HG02759 (cell line): Measurements from ENCODE around the gene RHO.
"Not testable (repeated sequence)": the region's sequence is repeated elsewhere in the genome, so short reads cannot be mapped to it uniquely, and the experiment has no call there.

Experiments
- ATAC-seq: cut with Tn5 transposase; IDR thresholded peaks from one replicate; pipeline ENCODE4 v1.9.1; 2021; ENCODE audit warnings: mild to moderate bottlenecking, moderate library complexity; ENCODE audit not compliant: unreplicated experiment

The RHO gene

DNA sequence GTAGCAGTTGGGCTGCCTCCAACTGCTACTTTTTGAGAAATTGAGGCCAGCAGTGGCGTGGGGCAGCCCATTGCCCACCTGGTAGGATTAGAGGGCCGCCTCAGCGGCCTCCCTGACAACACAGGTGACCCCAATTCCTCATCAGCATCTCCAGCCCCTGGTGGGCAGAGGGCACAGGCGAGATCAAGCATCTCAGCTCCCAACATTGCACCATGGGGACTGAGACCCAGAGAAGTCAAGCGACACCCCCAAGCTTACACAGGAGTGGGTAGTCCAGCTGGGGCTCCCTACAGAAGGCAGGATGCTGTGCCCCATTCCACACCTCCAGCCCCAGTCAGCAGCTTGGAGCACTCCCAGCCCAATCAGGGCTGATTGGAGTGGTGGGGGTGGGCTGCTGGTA, 14.3 kb downstream of the RHO start:
- no peak for ATAC-seq

DNA sequence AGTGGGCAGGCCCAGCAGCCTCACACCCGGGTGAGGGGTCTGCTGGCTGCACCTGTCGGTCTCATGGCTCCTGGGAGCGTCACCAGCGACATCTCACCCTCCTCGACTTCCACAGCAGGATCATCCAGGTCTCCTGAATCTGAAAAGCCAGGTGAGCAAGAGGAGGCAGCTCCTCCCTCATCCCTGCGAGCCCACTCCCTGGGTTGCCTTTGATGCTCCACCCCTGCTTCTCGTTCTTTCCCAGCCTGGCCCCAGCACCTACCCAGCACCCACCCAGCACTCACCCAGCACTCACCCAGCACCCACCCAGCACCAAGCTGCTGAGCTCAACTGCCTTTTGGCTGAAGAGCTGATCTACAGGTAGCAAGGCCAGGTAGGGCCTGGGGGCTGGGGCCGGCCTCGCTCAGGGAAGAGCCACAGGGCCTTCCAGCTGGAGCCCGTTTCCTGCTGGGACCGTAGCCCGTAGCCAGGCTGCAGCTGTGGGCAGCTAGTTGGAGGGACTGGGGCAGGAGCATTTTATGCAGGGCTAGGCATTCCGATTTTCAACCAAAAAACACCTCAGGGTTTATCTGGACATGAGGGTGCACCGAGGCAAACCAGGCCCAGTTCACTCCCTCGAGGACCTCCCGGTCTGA, 14.8 kb downstream of the RHO start, which contains the start of gene H1-8:
Gene H1-8 (plus strand): TSS at position 20 of the 635 bp plus-strand sequence. CDS start 44 bp downstream, at position 64.
- ATAC-seq = no peak

DNA sequence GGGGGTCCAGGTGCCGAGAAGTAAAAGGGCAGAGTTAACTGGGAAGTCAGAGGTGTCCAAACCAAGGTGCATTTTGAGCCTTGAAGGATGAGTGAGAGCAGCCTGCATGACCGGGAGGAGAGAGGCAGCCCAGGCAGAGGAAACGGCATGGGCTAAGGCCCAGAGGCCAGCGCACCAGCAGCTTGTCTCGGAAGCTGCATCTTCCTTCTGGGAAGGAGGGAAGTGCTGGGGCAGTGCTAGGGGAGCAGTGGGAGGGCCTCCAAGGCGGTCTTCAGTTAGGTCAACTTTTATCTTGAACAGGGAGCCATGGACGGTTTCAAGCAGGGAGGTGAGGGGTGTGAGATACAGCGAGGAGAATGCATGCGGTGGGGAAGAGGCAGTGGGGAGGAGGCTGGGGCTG, 15.6 kb downstream of the RHO start:
- no peak for ATAC-seq

DNA sequence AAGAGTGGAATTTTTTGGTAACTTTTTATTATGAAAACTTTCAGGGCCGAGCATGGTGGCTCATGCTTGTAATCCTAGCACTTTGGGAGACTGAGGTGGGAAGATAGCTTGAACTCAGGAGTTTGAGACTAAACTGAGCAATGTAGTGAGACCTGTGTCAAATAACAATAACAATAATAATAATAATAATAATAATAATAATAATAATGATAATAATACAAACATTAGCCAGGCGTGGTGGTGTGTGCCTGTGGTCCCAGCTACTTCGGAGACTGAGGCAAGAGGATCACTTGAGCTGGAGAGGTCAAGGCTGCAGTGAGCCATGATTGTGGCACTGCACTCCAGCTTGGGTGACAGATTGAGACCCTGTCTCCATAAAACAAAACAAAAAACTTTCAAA, 17.5 kb downstream of the RHO start:
- not testable (repeated sequence) for ATAC-seq

DNA sequence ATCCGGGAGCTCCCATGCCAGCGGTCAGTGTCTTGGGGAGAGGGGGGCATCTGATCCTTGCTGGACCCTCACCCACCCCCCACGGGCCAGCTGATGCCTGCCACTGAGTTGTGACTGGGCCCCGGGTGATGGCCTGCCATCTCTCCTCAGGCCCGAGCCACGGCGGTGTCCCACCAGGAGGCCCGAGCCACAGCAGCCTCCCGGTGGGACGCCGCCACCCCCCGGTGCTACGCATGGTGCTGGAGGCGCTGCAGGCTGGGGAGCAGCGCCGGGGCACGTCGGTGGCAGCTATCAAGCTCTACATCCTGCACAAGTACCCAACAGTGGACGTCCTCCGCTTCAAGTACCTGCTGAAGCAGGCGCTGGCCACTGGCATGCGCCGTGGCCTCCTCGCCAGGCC, 18.8 kb downstream of the RHO start:
- no peak for ATAC-seq

DNA sequence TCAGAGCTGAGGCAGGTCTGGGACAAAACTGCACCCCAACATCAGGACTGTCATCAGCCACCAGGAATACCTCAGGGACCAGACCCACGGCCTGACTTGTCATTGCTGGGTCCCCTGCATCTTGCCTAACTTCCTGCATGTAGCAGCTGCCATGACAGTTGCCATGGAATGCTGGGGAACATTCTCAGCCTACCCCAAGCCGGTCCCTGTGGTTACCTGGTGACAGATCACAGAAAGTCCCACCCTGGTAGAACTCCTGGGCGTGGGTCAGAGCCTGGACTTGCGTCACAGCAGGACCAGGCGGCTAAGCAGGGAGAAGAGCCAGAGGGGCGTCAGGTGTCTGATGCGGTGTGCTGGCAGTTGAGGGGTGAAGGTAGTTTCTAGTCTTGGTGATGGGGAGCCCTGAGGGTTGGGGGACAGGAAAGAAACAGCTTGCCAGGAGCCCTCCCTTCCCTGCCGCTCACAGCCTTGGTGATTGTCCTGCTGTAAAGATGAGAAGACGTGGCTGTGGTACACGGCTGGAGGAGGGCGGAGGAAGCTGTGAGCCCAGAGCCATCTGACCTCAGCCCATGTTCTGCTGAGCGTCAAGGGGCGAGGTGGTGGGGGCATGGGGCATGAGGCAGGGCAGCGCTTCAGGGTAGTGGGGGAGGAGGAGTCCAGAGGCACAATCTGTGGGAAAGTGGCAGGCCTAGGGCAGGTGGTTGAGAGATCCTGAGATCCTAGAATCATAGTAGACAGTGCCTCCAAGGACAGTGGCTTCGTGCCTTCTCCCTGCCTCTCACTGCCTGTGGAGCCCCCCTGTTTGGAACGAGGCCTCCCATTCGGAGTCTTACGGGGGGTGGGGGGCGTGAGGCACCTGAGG, 19.9 kb downstream of the RHO start:
- ATAC-seq = no peak

DNA sequence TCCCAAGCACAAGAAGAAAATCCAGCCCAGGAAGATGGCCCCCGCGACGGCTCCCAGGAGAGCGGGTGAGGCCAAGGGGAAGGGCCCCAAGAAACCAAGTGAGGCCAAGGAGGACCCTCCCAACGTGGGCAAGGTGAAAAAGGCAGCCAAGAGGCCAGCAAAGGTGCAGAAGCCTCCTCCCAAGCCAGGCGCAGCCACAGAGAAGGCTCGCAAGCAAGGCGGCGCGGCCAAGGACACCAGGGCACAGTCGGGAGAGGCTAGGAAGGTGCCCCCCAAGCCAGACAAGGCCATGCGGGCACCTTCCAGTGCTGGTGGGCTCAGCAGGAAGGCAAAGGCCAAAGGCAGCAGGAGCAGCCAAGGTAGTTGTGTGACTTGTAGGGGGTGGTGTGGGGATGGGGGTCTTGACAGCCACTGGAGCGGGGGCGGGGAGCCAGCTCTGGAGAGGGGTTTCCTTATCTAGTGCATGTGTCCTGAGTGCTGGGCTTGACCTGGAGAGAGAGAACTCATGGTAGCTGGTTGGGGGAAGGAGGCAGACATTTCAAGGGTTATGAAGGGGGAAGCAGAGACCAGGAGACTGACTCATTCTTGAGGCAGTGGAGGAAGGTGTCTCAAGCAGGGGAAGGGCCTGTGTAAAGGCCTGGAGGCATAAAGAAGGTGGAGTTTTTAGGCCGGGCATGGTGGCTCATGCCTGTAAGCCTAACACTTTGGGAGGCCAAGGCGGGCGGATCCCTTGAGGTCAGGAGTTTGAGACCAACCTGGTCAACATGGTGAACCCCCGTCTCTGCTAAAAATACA, 20.8 kb downstream of the RHO start:
- no peak for ATAC-seq

DNA sequence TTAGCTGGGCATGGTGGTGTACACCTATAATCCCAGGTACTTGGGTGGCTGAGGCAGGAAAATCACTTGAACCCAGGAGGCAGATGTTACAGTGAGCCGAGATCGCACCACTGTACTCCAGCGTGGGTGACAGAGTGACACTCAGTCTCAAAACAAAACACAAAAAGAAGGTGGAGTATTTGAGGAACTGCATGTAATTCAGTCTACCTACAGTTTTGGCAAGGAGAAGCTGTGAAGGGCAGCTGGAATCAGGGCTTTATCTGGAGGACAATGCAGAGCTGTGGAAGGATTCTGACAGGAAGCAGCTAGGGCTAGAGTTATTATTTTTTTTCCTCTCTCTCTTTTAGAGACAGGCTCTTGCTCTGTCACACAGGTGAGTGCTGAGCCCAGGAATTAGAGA, 21.4 kb downstream of the RHO start:
- ATAC-seq = no peak

DNA sequence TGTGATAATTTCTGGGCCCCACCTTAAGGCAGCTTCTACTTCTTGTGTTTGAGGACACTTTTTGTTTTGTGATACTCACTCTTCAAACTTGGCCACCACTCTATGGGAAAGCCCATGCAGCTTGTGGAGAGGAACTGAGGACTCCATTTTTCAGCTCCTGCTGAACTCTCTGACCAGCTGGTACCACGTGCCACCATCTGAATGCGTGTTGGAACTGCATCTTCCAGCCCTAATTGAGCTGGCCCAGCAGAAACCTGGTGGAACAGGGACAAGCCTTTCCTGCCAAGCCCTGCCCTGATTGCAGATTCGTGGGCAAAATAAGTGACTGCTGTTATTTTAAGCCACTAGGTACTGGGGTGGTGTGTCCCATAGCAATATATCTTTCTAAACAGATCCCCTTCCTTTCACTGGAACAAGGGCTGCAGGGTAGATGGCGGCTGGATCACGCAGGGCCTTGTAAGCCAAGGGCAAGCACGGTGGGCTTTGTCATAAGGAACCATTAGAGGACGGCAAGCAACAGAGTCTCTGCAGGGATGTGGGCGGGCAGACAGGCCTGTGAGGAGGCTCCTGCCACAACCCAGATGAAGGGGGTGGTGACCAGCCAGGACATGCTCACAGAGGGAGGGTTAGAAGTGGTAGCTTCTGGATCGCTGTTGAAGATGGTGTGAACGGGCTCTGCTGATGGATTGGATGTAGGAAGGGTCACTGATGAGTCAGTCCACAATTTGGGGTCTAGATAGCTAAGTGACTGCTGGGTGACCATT, 24.0 kb downstream of the RHO start:
- no peak for ATAC-seq

DNA sequence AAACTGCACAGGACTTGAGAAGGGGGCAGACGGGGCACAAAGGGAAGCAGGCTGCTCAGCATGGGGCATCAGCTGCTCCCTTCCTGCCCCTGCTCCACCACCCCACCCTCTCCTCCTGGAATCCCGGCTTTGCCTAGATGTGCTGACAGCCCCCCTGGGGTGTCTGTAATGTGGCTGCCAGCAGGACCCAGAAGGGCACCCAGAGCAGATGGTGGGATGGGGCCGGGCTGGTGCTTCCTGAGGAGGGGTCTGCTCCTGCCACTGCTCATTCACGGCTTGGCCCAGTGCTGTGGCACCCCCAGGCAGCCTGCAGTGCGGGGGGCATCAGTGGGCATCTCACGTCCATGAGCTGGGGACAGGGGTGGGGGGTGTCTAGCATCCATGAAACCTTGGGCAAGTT, 24.7 kb downstream of the RHO start:
- no peak for ATAC-seq

DNA sequence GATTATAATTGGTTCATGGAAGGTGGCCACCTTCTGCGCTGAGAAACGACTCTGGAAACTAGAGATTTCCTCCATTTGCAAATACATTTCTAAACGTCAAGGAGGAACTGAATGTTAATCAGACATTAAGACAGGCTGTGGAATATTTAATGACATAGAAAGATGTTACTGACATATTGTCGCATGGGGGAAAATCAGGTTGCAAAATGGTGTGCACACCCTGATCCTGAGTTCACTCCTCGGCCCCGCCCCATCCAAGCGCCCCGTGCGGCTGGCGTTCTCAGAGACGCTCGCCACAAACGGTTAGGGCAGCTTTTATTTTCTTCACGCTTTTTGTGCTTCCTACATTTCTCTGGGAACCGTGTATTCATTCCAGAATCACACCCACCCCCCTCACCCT, 25.3 kb downstream of the RHO start:
- no peak for ATAC-seq

DNA sequence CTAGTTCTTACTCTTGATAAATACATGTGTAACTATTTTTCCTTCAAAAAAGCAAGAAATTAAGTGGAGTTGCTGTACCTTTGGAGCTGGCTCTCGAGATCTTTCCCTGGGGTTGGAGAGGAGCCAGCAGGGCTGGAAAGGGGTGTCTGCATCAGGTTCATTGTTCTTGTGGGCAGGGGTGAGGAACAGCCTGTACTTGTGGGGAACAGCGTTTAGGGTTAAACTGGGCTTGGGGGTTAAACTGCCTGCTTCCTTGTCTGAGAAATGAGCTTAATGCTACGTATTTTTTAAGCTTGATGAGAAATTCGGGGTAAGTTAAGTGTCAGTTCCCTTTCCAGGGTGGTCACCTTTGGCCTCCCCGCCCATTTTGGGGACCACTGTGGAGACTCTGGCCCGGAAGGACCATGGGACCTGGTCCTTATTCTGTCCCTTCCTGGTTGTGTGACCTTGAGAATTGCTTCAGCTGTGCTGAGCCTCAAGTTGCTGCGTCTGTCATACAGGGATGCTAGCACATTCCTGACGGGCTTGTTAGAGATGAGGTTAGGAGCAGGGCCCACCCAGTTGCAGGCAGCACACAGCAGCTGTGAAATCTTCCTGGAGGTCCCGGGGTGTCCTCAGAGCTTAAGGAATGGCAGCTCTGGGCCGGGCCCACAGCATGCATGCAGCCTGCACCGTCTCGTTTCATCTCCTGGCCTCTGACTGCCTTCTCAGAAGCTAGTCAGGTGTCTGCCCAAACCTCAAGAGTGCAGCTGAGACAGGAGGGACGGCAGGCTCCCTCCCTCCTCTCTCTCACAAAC, 26.1 kb downstream of the RHO start:
- no peak for ATAC-seq

DNA sequence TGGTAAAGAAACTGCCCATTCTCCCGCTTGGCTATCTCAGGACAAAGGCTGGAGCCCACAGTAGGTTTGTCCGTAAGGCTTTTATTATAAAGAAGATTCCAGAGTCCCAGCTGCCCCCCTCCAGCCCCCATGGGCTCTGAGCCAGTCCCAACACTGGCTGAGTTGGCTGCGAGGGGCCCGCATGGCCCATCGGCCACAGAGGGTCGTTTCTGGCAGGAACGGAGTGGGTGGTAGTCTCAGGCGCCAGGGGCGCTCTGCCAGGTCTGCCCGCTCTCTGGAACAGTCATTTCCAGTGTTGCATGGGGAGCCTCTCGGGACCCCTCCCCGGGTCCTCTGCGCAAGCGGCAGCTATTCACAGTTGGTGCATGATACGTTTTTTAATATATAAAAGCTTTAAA, 26.7 kb downstream of the RHO start:
- ATAC-seq = no peak

DNA sequence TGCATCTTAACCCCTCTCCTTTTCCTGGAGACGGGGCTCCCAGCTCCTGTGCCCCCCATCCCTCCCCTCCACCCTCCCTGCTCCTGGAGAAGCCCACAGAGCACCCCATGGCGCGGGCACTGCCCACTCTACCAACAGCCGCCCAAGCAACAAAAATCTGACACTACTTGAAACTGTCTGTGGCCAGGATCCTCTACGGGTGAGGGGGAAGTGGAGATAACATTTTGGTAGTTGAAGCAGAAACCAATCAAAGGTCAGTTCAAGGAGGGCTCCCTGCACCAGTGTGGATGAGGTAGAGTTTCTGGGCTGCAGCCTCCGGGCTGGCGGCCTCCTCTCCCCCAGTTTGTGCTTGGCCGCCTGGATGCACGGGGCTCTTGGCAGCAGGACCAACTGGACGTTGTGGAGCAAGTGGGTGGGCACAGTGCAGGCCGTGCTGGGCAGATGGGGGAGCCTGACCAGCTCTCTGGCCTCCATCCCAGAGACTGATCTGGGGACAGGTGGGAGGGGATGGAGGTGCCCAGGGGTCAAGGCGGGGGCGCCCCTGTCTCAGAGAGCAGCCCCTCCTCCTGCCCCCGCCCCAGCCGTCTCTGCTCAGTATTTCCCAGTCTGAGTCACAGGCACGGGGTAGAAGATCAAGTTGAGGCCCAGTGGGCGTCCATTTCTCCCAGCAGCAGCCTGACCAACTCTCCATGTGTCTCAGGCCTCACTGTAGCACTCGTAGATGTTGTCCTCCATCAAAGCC, 27.3 kb downstream of the RHO start:
- ATAC-seq = no peak

DNA sequence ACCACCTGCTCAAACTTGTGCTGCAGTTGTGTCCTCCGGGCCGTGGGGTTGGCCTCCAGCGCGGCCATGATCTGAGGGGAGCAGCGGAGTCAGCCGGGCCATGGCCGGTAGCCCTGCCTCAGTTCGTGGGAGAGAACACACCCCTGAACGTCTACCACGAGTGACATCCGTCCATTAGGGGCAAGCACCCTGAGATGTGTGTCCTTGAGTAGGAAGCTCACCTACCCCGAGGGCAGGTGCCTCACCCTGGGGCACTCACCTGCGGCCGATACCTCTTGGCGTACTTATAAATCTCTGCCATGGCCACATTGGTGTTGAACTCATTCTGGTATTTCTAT, 27.9 kb downstream of the RHO start:
- ATAC-seq = no peak

DNA sequence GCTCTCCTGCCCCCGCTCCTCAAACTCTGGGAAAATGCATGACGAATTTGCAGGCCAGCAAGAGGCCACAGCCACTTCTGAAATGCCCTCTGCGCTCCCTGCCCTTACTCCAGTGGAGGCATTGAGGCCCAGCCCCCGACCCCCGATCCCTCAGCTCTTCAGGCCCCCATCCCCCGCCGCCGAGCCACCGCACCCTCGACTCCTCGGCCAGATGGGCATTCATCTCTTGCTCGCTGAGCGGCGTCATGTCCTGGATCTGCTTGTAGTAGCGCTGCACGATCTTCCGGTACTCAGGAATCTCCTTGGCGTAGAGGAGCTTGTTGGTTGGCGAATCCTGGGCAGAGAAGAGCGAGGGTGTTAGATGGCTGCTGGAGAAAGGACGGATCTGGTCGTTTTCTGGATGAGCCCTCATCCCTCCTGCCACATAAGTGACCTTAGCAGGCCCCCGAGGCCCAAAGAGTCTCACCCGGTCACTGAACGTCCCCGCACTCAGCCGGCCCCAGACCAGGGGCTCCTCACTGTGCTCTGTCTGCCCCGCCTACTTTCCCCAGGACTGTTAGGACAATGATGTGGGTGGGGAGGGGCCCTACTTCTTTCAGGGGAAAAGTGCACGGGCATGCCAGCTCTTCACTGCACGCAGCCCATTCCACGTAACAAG, 28.6 kb downstream of the RHO start:
- no peak for ATAC-seq

DNA sequence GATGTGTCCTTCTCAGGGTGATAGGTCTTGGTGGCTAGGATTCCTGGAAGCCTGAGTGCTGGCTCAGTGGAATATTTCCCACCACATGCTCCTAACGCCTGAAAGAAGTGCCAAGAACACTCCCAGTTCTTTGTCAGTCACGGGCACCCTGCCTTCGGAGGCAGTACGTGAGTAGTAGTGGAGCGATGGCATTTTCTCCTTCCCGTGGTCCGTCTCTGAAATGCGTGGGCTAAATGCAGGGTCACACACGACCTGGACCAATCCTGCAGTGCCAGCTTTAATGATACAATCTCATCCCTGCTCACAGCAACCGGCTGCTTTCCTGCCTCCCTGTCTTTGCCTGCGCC, 29.1 kb downstream of the RHO start:
- ATAC-seq = no peak

DNA sequence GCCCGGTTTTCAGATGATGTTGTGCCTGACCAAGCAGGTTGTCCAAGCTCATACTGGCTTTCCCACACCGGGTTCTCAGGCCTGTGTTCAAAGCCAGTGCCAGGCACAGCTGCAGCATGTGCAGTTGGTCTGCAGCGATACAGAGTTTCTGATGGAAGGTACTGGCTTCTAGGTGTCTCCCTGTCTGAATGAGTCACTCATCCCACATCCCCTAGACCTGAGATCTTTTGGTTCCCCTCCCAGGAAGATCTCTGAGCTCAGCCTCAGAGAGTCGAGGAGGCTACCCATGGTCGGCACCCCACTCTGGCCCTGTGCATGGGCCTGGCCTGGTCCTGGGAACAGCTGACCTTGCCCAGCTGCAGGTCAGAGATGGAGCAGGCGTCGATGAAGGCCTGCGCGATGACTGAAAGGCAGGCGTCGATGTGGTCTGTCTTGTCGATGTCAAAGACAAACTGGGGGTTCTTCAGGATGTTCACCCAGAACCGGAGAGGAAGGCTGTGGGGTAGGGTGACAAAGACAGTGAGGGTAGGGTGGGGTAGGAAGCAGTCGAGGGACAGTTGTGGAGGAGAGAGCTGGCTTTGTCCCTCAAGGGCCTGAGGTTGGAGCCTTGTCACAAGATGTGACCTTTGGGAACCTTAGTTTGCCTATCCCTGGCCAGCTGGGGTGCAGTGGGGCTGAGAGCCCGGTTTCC, 29.8 kb downstream of the RHO start:
- no peak for ATAC-seq
